ENCODE results near the gene KCNQ4. TPM values are rescaled to one million over a fixed set of nuclear protein-coding genes. Genes with fewer than 3 reads are reported as not detected.

Gene KCNQ4
- polyA plus RNA-seq, 1 donor: 44.5 TPM

DNA sequence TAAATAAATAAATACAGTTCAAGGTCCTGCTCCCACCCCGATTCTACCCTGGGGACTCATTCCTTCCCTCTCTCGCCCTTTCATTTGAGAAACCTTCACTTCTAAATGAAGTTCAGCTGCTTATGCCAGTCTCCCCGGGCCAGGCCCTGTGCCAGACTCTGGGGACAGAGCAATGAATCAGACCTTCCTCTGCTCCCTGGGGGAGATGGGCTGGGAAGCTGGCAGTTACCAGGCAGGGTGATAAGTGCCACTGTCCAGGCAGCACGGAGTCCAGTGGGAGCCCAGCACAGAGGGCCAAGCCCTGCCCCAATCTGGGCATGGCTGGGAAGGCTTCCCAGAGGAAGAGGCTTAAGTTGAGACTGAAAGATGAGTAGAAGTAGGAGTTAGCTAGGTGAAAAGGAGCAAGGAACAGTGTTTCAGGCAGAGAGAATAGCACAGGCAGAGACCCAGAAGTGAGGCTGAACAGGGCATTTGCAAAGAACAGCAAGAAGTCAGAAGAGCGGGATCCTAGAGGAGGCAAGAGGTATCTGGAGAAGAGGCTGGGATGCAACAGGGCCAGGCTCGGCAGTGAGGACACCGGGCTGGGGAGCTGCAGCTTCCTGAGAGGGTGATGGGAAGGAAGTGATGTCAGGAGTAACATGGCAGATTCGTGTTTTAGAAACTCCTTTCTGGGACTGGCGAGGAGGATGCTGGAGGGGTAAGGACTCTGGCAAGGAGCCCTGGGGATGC lies 13.5 kb downstream of the KCNQ4 start:
- DNase-seq: no peak

DNA sequence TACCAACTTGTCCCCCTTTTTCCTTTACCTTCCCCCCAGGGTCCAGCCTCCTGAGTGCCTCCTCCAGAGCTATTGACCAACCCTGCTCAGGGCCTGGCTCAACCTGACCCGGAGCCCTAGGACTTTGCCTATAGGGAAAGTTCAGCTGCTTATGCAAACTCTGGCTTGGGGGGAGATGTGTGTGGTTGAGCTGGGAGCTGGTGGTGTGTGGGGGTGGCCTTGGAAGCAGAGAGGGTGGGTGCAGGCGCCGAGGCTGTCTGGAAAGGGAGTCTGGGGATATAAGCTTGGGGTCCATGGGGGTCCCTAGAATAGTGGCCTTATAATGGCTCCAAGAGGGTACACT lies 14.1 kb downstream of the KCNQ4 start:
- no peak for DNase-seq

- no peak for DNase-seq
Observed at GRCh38 chr1:40798366-40799281, 15.0 kb downstream of the KCNQ4 start.

DNA sequence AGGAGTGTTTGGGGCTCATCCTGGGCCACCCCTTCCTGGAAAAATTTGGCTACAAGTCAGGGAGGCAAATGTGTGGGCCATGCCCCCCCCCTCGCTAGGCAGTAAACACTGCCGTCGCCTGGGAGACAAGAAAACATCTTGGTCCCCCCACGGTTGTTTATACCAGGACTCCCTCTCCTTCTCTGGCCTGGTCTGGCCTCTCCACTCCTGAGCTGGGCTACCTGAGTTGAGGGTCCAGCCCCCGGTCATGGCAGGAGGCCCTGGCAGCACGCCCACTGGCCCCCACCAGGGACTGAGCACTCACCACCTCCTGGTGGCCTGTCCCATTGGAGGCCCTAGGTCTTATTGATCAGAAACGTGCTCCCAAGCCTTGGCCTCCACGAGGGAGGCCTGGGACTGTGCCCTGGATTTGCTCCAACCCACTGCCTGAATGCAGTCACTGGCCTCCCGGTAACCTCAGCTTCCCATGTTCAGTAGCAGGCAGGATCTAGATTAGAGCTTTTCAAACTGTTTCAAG lies 15.8 kb downstream of the KCNQ4 start:
- DNase-seq: peak; percentile 75

DNA sequence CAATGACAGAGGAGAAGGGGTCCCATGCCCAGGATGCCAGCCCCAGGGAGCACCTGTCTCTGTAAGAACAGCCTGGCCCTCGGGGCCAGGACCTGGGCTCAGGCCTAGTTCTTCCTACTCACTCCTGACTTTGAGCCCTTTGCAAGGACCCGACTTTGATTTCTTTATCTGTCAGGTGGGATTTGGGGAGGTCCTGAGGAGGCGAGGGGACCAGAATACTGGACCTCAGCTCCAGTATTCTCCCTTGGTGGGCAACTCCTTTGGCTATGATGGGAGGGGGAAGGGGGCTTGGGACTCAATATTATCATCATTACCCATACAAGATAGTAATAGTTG lies 18.1 kb downstream of the KCNQ4 start:
- DNase-seq: no peak

- DNase-seq: peak; percentile 81
Observed at GRCh38 chr1:40802078-40802741, 18.6 kb downstream of the KCNQ4 start.

- DNase-seq: no peak
Observed at GRCh38 chr1:40802742-40803113, 19.1 kb downstream of the KCNQ4 start.

DNA sequence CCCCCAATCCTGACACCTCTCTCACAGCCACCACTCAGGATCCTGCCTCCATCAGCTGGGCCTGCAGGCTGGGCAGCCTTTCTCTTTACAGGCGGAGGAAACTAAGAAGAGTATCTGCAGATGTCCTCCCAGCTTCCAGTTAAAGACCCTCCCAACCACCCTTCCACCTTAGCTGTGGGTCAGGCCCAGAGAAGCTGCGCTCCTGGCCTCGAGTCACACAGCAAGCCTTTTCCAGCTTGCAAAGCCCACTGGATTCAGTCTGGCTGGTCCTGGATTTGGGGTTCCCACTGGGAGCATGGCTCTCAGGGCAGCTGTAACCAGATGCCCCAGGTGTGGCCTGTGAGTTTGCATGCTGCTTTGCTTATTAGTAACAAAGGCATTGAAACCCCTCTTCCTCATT lies 19.9 kb downstream of the KCNQ4 start:
- no peak for DNase-seq

DNA sequence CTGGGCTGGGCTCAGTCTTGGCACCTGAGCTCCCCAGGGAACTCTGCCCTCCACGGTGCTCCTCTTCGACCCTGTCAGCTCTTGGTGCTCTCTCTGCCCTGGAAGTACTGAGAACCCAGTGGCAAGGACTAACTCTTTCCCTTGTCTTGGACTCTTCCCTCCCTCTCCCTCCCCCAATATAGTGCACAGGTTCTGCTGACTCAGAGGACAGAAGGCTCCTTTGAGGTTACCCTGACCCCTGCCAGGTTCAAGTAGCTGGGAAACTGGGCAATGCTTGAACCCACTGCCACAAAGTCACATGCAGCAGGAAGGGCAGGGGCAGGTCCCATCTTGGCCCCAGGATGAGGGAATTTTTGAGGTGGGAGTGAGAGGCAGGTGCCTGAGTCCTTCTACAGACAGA lies 20.3 kb downstream of the KCNQ4 start:
- no peak for DNase-seq

GRCh38 chr1:40806240-40806639 lies 22.7 kb downstream of the KCNQ4 start:
- no peak for DNase-seq

DNA sequence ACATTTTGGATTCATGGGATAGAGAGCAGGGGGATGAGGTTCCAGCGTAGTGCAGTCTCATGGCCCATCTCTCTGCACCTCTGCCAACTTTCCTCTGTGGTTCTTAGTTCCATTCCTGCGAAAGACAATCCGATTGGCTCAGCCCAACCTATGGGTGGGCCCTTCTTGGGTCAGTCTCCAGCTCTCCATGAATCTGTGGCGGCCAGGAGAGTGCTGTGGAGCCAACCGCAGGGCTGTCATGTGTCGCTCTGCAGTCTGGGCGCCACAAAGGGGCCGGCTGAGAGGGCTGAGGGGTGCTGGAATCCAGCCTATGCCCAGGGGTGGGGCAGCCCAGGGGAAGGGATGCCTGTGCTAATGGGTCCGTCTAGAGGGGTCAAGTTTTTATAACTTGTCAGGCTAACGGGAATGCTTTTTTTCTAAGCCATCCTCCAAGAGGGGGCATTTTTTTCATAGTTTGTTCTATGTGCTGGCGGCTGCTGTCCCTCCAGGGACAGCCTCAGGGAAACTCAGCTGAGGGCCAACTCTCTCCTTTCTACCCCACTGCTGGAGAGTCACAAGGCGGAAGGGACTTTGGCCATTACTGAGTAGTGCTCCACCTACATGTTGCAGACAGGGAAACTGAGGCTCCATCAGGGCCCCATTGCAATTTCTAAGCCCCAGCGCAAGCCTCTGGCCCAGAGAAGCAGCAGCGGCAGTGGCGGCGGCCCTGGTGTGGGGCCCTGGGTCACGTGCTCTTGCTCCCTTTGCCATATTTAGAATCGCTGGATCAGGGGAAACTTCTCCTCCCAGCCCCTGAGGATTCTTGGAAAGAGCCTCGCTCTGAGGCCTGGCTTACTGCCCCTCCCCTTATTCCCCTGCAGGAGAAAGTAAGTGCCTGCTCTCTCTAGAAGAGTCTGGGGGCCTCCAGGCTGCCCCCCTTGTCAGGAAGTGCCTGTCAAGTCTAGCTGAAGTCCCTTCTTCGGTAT lies 23.4 kb downstream of the KCNQ4 start:
- peak; percentile 77 for DNase-seq

DNA sequence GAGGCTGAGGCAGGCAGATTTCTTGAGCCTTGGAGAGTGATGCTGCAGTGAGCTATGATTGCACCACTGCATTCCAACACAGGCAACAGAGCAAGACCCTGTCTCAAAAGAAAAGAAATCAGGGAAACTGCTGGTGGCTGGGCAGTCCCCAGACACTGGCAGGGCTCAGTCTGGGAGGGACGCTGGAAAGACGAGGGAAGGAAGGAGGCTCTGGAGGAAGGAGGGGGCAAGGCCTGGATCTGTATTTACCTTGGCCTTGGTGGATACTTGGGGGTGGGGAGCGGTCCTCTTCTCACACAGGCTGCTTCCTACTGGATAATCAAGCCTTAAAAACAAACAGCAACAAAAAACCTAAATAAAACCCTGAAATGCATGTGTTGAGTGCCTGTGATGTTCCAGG lies 24.4 kb downstream of the KCNQ4 start:
- DNase-seq: no peak

GRCh38 chr1:40808444-40808843 lies 24.9 kb downstream of the KCNQ4 start:
- DNase-seq: no peak

DNA sequence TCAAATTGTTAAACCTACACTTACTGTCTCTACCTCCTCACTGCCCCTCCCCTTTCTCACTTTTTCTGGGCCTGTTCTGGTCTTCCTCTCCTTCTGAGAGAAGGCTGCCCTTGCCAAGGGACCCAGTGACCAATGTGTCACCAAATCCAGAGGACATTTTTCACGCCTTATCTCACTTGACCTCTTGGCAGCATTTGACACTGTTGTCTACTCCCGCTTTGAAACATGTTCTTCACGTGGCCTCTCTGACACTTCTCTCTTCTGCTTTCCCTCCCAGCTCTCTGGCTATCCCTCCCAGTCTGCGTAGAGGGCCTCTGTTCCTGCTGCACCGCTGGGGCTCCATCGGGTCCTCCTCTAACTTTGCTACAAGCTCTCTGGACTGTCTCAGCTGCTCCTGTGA lies 25.3 kb downstream of the KCNQ4 start:
- DNase-seq: no peak

DNA sequence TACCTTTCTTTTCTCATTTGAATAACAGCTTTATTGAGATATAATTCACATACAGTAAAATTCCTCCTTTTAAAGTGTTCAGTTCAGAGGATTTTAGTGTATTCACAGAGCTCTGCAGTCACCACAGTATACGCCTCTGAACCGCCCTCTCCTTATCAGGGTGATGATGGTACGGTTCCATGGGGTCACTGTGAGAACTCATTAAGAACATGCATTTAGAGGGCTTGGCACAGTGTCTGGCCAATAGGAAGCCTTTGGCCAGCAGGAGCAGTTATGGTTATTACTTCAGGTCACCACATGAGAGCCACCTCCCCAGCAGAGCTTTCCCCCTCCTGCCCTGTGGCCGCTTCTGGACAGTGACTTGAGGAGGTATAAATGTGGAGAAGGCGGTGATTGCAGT lies 27.3 kb downstream of the KCNQ4 start:
- no peak for DNase-seq

GRCh38 chr1:40815420-40815819 lies 31.8 kb downstream of the KCNQ4 start:
- DNase-seq: no peak

GRCh38 chr1:40817791-40818263 lies 34.2 kb downstream of the KCNQ4 start:
- DNase-seq: no peak

GRCh38 chr1:40818264-40818961 lies 34.8 kb downstream of the KCNQ4 start:
- no peak for DNase-seq

- DNase-seq: no peak
Observed at GRCh38 chr1:40819101-40819500, 35.5 kb downstream of the KCNQ4 start.

DNA sequence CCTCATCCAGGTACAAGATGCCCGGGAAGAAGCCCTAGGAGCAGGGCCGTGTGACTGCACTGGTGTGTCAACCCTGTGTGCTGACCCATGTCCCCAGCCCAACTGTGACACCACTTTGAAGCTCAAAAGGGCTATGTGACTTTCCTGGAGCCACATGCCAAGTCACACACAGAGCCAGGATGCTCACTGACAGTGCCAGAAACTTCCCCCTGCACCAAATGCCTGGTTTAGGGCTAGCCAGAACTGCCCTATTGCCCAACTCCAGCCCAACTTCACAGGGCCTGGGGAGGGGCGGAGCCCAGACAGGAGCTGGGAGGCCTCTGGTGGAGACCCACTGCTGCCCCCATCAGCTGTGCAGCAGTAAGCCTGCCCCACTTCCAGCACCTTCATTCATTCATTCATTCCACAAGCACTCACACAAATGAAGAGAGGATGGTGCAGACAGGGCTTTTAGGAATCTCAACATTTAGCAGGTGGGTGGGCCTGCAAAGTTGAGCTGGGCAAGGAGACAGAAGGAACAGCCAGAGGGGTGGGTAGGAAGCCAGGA lies 36.7 kb downstream of the KCNQ4 start:
- DNase-seq: no peak
